Esophagus muscularis mucosa (tissue), 3 donors: Measurements from ENCODE around the gene MTUS2.

Experiments
- POLR2A ChIP-seq: fragments of 450-650 bp; IDR thresholded peaks from one replicate; pipeline ENCODE4 v1.6.1; 2017; ENCODE audit warnings: antibody characterized with exemption, moderate library complexity, mild to moderate bottlenecking, low read depth
- POLR2AphosphoS5 ChIP-seq, 2 donors: sonication (generic); formaldehyde crosslinking; IDR thresholded peaks; one replicate each; pipeline ENCODE4 v1.6.1; 2017; ENCODE audit warnings: antibody characterized with exemption in 2 of 2
- TF ChIP-seq, protein P1 (sequence below), 3 experiments: fragments of 200-600 bp in 2 of 3; fragments of 450-650 bp in 1 of 3; sonication (generic) in 2 of 3; IDR thresholded peaks; one replicate each; pipeline ENCODE4 v1.5.1; 2017 to 2019; ENCODE audit warnings: antibody characterized with exemption in 3 of 3, mild to moderate bottlenecking in 2 of 3, moderate library complexity in 1 of 3

DNA sequence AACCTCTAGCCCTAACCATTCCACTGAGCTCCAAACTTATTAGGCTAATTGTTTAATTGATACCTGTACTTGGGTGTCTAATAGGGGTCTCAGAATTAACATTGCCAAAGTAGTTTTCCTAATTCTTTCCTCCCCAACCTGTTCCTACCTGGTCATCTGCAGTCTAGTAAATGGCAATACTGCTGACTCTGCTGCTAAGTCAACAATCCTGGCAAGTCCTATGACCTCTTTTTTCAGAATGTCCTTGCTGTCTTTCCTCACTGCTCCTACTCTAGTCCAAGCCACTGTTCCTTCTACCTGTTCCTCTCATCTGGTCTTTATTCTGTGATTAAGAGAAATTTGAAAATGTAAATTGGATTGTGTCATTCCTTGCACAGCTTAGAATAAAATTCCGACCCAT, 143.9 kb downstream of the MTUS2 start:
- TF ChIP-seq, protein P1, sequence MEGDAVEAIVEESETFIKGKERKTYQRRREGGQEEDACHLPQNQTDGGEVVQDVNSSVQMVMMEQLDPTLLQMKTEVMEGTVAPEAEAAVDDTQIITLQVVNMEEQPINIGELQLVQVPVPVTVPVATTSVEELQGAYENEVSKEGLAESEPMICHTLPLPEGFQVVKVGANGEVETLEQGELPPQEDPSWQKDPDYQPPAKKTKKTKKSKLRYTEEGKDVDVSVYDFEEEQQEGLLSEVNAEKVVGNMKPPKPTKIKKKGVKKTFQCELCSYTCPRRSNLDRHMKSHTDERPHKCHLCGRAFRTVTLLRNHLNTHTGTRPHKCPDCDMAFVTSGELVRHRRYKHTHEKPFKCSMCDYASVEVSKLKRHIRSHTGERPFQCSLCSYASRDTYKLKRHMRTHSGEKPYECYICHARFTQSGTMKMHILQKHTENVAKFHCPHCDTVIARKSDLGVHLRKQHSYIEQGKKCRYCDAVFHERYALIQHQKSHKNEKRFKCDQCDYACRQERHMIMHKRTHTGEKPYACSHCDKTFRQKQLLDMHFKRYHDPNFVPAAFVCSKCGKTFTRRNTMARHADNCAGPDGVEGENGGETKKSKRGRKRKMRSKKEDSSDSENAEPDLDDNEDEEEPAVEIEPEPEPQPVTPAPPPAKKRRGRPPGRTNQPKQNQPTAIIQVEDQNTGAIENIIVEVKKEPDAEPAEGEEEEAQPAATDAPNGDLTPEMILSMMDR (IDR thresholded peaks at IDR 0.05), result no peak
- TF ChIP-seq POLR2AphosphoS5 (IDR thresholded peaks at IDR 0.05) (no peak), POLR2A (no peak)
